Measurements from ENCODE around the gene TAF11L10. TPM values are rescaled to one million over a fixed set of nuclear protein-coding genes. Genes with fewer than 3 reads are reported as not detected.
"Not testable (repeated sequence)": the region's sequence is repeated elsewhere in the genome, so short reads cannot be mapped to it uniquely, and the experiment has no call there.

The TAF11L10 gene
- polyA plus RNA-seq (2012; ENCODE audit: low read depth, missing spikeins), result not detected

GRCh38 chr5:17597728-17598127 is at the start of gene TAF11L10:
Gene TAF11L10, minus strand, starts transcription at chr5:17597828.
- not testable (repeated sequence) for FAIRE-seq; DNase-seq (ENCODE audit: insufficient read length, low spot score)

GRCh38 chr5:17634160-17634559 is 36.5 kb upstream of the TAF11L10 start, which contains the start of gene TAF11L14:
Gene TAF11L14, plus strand, starts transcription at chr5:17634460.
- DNase-seq (ENCODE audit: insufficient read length, low spot score), result no peak
- no peak for FAIRE-seq
- TF ChIP-seq POU2F2 (IDR thresholded peaks at IDR 0.05; ENCODE audit: low read depth, low read length), result no peak

DNA sequence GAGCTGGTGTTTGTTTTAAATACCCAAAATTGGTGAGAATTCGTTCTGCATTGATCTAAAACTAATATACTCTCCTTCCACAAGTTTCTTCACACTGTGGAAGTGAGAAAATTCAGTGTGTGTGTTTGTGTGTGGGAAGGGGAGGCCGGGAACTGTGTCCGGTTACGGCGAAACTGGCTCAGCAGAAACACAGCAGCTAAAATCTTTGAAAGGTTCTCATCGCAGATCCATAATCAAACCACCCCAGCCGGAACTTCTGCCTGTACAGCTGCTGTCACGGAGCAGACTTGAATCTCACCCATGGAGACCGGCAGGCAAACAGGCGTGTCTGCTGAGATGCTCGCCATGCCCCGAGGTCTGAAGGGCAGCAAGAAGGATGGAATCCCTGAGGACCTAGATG is 34.2 kb upstream of the TAF11L10 start, which contains the start of gene TAF11L13:
TAF11L13 (plus strand) TSS at position 301 of the 400 bp plus-strand sequence.
- not testable (repeated sequence) for DNase-seq (ENCODE audit: insufficient read length, low spot score); FAIRE-seq

DNA sequence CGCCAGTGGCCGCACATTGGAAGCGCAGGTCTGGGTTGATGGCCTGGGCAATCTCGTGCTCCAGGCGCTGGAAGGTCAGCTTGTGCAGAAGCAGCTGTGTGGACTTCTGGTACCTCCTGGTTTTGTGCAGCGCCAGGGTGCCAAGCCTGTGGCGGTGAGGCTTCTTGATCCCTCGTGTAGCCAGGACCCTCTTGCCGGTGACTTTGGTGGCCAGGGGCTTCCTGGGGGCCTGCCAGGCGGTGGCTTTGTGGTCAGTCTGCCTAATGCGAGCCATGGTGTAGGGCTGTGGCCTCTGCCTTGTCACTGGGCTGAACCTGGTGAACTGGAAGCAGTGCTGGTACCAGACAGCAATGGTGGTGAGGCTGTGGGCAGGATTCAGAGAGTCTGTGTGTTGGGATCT is 28.1 kb upstream of the TAF11L10 start:
- no peak for TF ChIP-seq TAF1 (IDR thresholded peaks at IDR 0.05; ENCODE audit: low read depth, low read length)
- TF ChIP-seq POU2F2 (IDR thresholded peaks at IDR 0.05; ENCODE audit: low read depth, low read length), result no peak
- TF ChIP-seq POLR2A (IDR thresholded peaks at IDR 0.05; ENCODE audit: low read depth, low read length), result no peak
- no peak for TF ChIP-seq PAX5 (IDR thresholded peaks at IDR 0.05; ENCODE audit: insufficient read depth, low read length, severe bottlenecking)
- no peak for TF ChIP-seq POLR2AphosphoS5 (IDR thresholded peaks at IDR 0.05; ENCODE audit: low read depth, low read length)
- TF ChIP-seq SPI1 (IDR thresholded peaks at IDR 0.05; ENCODE audit: low read depth, low read length), result no peak
- DNase-seq (ENCODE audit: insufficient read length, low spot score) (no peak), FAIRE-seq (no peak)

DNA sequence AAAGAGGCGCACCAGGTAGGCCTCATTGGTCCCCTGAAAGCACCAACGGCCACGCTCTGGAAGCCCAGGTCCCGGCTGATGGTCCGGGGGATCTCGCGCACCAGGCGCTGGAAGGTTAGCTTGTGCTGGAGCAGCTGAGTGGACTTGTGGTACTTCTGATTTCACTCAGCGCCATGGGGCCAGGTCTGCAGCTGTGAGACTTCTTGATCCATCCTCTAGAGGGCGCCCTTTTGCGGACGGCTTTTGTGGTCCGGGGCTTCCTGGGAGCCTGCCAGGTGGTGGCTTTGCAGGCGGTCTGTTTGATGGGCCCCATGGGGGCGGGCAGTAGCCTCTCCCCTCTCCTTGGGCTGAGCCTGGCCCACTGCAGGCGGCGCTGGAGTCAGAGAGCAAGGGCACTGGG is 23.0 kb upstream of the TAF11L10 start:
- TF ChIP-seq SPI1 (IDR thresholded peaks at IDR 0.05; ENCODE audit: low read depth, low read length), result no peak
- no peak for TF ChIP-seq TAF1 (IDR thresholded peaks at IDR 0.05; ENCODE audit: low read depth, low read length)
- TF ChIP-seq POLR2A (IDR thresholded peaks at IDR 0.05; ENCODE audit: low read depth, low read length), result no peak
- TF ChIP-seq PAX5 (IDR thresholded peaks at IDR 0.05; ENCODE audit: insufficient read depth, low read length, severe bottlenecking), result no peak
- TF ChIP-seq POU2F2 (IDR thresholded peaks at IDR 0.05; ENCODE audit: low read depth, low read length), result no peak
- TF ChIP-seq POLR2AphosphoS5 (IDR thresholded peaks at IDR 0.05; ENCODE audit: low read depth, low read length), result no peak
- no peak for FAIRE-seq
- no peak for DNase-seq (ENCODE audit: insufficient read length, low spot score)

DNA sequence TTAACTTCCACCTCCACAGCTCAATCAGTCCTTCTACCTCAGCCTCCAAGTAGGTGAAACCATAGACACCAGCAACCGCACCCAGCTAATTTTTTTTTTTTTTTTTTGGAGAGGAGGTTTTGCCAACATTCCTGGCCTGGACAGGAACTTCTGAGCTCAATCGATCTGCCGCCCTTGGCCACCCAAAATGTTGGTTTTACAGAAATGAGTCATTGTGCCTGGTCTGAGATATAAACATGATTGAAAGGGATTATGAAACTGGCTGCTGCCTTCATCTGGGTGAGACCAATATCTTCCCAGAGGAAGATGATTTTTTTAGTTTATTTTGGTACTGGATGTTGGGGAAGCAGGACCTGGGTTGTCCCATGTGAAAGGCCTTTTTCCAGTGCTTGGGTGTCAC is 21.7 kb upstream of the TAF11L10 start:
- FAIRE-seq (no peak), DNase-seq (ENCODE audit: insufficient read length, low spot score) (no peak)
- no peak for TF ChIP-seq SPI1 (IDR thresholded peaks at IDR 0.05; ENCODE audit: low read depth, low read length)

- TF ChIP-seq TAF1 (IDR thresholded peaks at IDR 0.05; ENCODE audit: low read depth, low read length) (no peak), POU2F2 (IDR thresholded peaks at IDR 0.05; ENCODE audit: low read depth, low read length) (no peak), POLR2A (IDR thresholded peaks at IDR 0.05; ENCODE audit: low read depth, low read length) (no peak), PAX5 (IDR thresholded peaks at IDR 0.05; ENCODE audit: insufficient read depth, low read length, severe bottlenecking) (no peak), SPI1 (IDR thresholded peaks at IDR 0.05; ENCODE audit: low read depth, low read length) (no peak), POLR2AphosphoS5 (IDR thresholded peaks at IDR 0.05; ENCODE audit: low read depth, low read length) (no peak)
- no peak for DNase-seq (ENCODE audit: insufficient read length, low spot score)
- no peak for FAIRE-seq
Observed at GRCh38 chr5:17614872-17615605, 17.4 kb upstream of the TAF11L10 start.

DNA sequence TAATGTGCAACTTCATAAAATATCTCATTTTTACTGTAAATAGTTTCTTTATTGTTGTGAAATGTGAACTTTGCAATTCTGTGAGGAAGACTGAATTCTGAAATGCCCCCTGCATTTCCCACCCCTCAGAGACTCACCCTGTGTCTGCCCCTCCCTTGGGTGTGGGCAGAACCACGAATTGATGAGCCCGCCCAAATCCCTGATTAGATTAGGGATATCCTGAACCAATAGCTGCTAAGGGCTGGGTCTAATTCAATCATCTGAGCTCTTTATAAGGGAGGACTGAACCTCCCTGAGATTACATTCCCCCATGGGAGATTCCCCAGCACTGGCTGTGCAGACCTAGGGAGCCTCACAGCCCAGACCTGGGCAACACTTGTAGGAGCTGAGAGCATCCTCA is 12.5 kb upstream of the TAF11L10 start, which contains the start of gene TAF11L12:
TAF11L12 (plus strand) TSS at position 301 of the 400 bp plus-strand sequence.
- not testable (repeated sequence) for DNase-seq (ENCODE audit: insufficient read length, low spot score); FAIRE-seq

GRCh38 chr5:17607461-17607860 is 9.8 kb upstream of the TAF11L10 start:
- DNase-seq (ENCODE audit: insufficient read length, low spot score); FAIRE-seq: not testable (repeated sequence)

- FAIRE-seq (no peak), DNase-seq (ENCODE audit: insufficient read length, low spot score) (no peak)
- TF ChIP-seq PAX5 (IDR thresholded peaks at IDR 0.05; ENCODE audit: insufficient read depth, low read length, severe bottlenecking) (no peak), SPI1 (IDR thresholded peaks at IDR 0.05; ENCODE audit: low read depth, low read length) (no peak), POLR2A (IDR thresholded peaks at IDR 0.05; ENCODE audit: low read depth, low read length) (no peak), POLR2AphosphoS5 (IDR thresholded peaks at IDR 0.05; ENCODE audit: low read depth, low read length) (no peak), TAF1 (IDR thresholded peaks at IDR 0.05; ENCODE audit: low read depth, low read length) (no peak), POU2F2 (IDR thresholded peaks at IDR 0.05; ENCODE audit: low read depth, low read length) (no peak)
Observed at GRCh38 chr5:17604951-17605350, 7.3 kb upstream of the TAF11L10 start.

DNA sequence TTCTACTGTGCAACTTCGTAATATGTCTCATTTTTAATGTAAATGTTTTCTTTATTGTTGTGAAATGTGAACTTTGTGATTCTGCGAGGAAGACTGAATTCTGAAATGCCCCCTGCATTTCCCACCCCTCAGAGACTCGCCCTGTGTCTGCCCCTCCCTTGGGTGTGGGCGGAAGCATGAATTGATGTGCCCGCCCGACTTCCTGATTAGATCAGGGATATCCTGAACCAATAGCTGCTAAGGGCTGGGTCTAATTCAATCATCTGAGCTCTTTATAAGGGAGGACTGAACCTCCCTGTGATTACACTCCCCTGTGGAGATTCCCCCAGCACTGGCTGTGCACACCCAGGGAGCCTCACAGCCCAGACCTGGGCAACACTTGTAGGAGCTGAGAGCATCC is 6.3 kb upstream of the TAF11L10 start, which contains the start of gene TAF11L11:
TAF11L11 (plus strand) TSS at position 304 of the 400 bp plus-strand sequence.
- DNase-seq (ENCODE audit: insufficient read length, low spot score); FAIRE-seq: not testable (repeated sequence)

DNA sequence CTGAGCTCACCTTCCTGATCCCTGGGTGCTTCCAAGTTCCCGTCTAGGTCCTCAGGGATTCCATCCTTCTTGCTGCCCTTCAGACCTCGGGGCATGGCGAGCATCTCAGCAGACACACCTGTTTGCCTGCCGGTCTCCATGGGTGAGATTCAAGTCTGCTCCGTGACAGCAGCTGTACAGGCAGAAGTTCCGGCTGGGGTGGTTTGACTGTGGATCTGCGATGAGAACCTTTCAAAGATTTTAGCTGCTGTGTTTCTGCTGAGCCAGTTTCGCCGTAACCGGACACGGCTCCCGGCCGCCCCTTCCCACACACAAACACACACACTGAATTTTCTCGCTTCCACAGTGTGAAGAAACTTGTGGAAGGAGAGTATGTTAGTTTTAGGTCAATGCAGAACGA is 3.4 kb downstream of the TAF11L10 start, which contains the start of gene TAF11L9:
TAF11L9 (minus strand) TSS at position 140 of the 400 bp plus-strand sequence.
- FAIRE-seq, result not testable (repeated sequence)

DNA sequence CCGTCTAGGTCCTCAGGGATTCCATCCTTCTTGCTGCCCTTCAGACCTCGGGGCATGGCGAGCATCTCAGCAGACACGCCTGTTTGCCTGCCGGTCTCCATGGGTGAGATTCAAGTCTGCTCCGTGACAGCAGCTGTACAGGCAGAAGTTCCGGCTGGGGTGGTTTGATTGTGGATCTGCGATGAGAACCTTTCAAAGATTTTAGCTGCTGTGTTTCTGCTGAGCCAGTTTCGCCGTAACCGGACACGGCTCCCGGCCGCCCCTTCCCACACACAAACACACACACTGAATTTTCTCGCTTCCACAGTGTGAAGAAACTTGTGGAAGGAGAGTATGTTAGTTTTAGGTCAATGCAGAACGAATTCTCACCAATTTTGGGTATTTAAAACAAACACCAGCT is 6.8 kb downstream of the TAF11L10 start, which contains the start of gene TAF11L8:
TAF11L8 (minus strand) TSS at position 101 of the 400 bp plus-strand sequence.
- not testable (repeated sequence) for DNase-seq (ENCODE audit: insufficient read length, low spot score); FAIRE-seq

More for the DNA sequence above, 3.4 kb downstream of the TAF11L10 start, which contains the start of gene TAF11L9:
- DNase-seq (ENCODE audit: insufficient read length, low spot score), result not testable (repeated sequence)

- DNase-seq (ENCODE audit: insufficient read length, low spot score); FAIRE-seq: not testable (repeated sequence)
Observed at GRCh38 chr5:17585658-17586057, 12.0 kb downstream of the TAF11L10 start, which contains the start of gene TAF11L7. Gene TAF11L7, minus strand, starts transcription at chr5:17585758.

All from GM12891 (cell line).